SK-N-MC (cell line): Measurements from ENCODE around the gene WDR64.

Experiments used
- EZH2 ChIP-seq: fragments of 200-600 bp; sonication (generic); IDR thresholded peaks from one replicate; pipeline ENCODE4 v1.6.1; 2017; ENCODE audit warnings: antibody characterized with exemption
- FOXP2 ChIP-seq: optimal IDR thresholded peaks from 2 replicates; pipeline ENCODE3; 2011; ENCODE audit warnings: mild to moderate bottlenecking, moderate library complexity; ENCODE audit not compliant: insufficient read depth; ENCODE audit errors: extremely low read length, control extremely low read depth
- POLR2AphosphoS5 ChIP-seq: IDR thresholded peaks from 2 replicates; pipeline ENCODE4 v1.6.1; 2012; ENCODE audit warnings: mild to moderate bottlenecking, low read depth, low read length, borderline replicate concordance

- TF ChIP-seq EZH2 (no peak), POLR2AphosphoS5 (no peak), FOXP2 (no peak)
Measured at GRCh38 chr1:241738284-241739078, 86.4 kb downstream of the WDR64 start.
